Activated T-cell treated with anti-CD3 and anti-CD28 coated beads for 24 hours (primary cell): ENCODE measurements around the gene LRRK1.

ENCODE experiments used
- DNase-seq: peaks from one replicate; pipeline ENCODE4 v3.0.0-alpha.2; 2020; ENCODE audit warnings: low read depth

Gene LRRK1

GRCh38 chr15:100918690-100919480, at the start of gene LRRK1:
LRRK1 (plus strand) TSS chr15:100919357; CDS start chr15:100924633, 5,276 bp downstream.
- no peak for DNase-seq

GRCh38 chr15:100873029-100873677, 46.0 kb upstream of the LRRK1 start:
- peak; percentile 32 for DNase-seq

- DNase-seq, result no peak
Measured at GRCh38 chr15:100875495-100875894, 43.7 kb upstream of the LRRK1 start.

- no peak for DNase-seq
Measured at GRCh38 chr15:100875976-100876375, 43.2 kb upstream of the LRRK1 start.

- DNase-seq, result no peak
Measured at GRCh38 chr15:100877551-100877950, 41.6 kb upstream of the LRRK1 start.

GRCh38 chr15:100878130-100878529, 41.0 kb upstream of the LRRK1 start:
- DNase-seq, result no peak

- no peak for DNase-seq
Measured at GRCh38 chr15:100878648-100879047, 40.5 kb upstream of the LRRK1 start.

- DNase-seq, result no peak
Measured at GRCh38 chr15:100879061-100879463, 40.1 kb upstream of the LRRK1 start.

GRCh38 chr15:100879464-100880138, 39.6 kb upstream of the LRRK1 start, which contains the start of gene ALDH1A3:
ALDH1A3 (plus strand) TSS chr15:100879831; CDS start chr15:100879908, 77 bp downstream.
- peak; percentile 4 for DNase-seq

GRCh38 chr15:100880139-100880896, 38.8 kb upstream of the LRRK1 start:
- no peak for DNase-seq

GRCh38 chr15:100880897-100881242, 38.3 kb upstream of the LRRK1 start:
- DNase-seq, result no peak

- DNase-seq, result no peak
Measured at GRCh38 chr15:100881573-100882336, 37.4 kb upstream of the LRRK1 start.

- DNase-seq, result no peak
Measured at GRCh38 chr15:100885116-100885515, 34.0 kb upstream of the LRRK1 start.

- DNase-seq, result no peak
Measured at GRCh38 chr15:100885811-100886210, 33.3 kb upstream of the LRRK1 start.

GRCh38 chr15:100887211-100887913, 31.8 kb upstream of the LRRK1 start:
- no peak for DNase-seq

- DNase-seq, result no peak
Measured at GRCh38 chr15:100889385-100890050, 29.6 kb upstream of the LRRK1 start.

GRCh38 chr15:100890051-100890720, 29.0 kb upstream of the LRRK1 start:
- DNase-seq, result no peak

- DNase-seq, result no peak
Measured at GRCh38 chr15:100890850-100891249, 28.3 kb upstream of the LRRK1 start.

GRCh38 chr15:100891307-100892012, 27.7 kb upstream of the LRRK1 start:
- DNase-seq, result no peak
